Measurements from ENCODE around the gene TTYH2.
"Not testable (repeated sequence)": the region's sequence is repeated elsewhere in the genome, so short reads cannot be mapped to it uniquely, and the experiment has no call there.

Gene TTYH2

DNA sequence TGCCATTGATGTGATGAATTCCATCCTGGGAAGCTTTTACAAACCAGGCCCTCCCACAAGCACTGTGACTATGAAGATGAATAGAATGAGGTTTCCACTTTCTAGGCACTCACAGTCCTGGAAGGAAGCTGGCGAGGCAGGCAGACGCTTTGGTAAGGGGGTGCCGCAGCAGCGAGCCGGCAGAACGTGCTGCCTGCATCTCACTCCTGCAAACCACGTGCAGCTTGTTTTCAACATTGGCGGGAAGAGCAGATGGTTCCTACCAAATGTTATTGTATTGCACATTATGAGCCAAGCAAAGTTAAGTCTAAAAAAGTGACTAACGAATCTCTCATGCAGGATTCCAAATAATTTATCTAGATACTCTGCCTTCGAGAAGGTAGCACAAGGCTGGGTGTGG lies 57.0 kb downstream of the TTYH2 start:
- no peak for DNase-seq

DNA sequence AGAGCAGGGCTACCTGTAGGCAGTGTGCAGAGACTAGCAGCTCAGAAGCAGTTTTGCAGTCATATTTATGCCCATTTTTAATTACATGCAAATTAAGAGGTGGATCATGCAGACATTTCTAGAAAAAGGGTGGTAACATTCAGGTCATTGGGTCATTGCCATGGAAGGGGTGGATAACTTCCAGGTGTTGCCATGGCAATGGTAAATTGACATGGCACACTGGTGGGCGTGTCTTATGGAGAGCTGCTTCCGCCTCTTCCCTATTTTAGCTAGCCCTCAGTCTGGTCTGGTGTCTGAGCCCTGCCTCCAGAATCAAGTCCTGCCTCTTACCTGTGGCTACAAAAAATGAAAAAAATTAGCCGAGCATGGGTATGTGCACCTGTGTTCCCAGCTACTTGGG lies 57.9 kb downstream of the TTYH2 start:
- no peak for DNase-seq

DNA sequence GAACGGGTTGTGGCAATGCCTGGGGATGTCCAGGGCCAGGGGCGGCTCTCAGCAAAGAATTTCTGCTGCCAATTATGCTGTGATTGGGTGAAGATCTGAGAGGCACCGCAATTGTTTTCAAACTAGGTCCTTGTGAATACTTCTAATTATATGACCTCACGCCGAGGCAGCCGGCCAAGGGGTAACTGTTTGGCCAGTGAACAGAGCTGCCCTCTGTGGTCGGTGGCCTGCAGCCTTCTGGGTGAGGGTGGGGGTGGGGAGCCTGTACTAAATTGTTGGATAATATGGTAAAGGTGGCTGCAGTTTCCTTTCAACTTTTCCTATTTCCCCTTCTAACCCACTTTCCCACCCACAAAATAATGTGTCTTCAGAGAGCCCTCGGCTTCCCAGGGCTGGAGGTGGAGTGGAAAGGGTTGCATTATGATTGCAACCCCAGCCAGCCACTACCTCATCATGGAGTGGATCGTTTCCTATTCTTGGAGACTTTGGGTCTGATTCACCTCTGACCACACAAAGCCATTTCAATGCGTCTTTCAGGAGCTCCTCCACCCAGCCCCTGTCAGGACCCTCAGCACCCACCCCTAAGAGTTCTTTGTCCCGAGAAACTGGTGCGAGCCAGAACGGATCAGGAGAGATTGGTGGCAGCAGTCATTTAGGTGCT lies 58.7 kb downstream of the TTYH2 start:
- no peak for DNase-seq

DNA sequence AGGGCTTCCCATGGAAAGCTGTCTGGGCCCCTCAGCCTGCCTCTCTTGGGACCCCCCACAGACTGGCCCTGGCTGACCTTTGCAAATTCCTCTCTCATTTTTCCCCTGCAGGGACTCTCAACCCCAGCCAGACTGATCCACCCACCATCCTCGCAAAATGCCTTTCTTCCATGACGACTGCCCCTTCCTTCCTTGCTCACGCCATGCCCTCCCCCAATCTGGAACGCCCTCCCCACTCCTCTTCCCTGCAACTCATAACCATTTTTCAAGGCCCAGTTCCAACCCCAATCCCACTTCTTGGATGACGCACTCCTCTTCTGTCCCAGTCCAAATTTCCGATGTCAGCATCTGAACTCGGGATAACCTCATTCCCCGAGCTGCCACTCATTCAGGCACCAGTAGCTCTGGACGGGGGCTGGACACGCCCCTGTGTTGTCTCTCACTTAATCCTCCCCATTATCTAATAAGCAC lies 59.4 kb downstream of the TTYH2 start:
- DNase-seq = no peak

DNA sequence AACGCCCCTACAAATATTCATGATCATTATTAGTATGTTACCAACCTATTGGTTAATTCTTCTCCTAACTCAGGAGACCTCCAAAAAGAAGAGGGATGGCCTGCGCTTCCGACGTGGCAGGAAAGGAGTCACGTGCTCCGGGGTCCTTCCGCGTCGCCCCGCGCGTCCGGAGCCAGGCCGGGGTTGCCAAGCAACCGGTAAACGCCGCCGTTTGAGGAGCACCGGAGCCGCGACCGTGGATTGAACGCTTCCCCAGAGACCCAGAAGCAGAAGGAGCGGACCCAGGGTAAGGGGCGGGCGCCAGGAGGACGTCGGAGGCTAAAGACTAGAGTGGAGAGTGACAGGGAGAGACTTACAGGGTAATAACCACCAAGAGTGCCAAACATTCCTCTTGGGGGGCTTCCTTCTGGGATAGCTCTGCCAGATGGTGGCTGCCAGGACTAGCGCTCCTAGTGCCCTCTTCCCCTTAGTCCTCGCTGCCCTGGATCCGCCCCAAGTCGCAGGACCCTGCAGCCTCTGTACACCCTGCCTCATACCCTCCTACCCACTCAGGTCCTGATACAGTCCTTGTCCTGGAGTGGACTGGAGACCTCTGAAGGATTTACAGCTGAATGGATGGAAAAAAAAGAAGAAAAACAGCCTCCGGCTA lies 60.8 kb downstream of the TTYH2 start, which contains the start of gene DNAI2:
Gene DNAI2, plus strand, starts transcription at position 175 of the 649 bp plus-strand sequence. CDS start 7,584 bp downstream, outside the sequence.
- DNase-seq = peak; percentile 50

DNA sequence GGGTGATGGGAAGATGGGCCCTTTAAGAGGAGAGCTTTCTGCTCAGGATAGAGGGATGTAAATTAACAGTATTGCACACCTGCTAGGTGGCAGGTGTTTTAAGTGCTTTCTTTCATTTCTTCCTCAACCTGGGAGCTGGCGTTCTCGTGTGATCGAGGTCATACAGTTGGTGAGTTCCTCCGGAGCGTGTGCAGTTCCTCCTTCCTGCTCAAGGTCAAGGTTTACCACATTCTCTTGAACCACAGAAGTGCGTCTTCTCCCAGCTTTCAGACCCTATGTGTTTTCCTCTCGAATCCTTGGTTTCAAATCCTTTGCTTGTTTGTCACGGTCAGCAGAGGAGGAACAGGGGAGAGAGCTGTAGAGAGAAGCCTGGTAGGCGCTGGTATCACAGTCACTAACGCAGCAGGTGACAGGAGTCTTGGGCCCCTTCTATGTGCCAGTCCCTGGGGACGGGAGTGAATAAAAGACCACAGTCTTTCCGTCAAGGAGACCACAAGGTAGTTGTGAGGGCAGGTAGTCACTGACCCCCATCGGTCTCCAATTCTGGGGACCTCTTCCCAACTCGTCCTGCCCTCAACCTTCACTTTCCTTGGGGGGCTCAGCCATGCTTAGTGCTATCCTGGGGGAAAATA lies 61.5 kb downstream of the TTYH2 start:
- no peak for DNase-seq

DNA sequence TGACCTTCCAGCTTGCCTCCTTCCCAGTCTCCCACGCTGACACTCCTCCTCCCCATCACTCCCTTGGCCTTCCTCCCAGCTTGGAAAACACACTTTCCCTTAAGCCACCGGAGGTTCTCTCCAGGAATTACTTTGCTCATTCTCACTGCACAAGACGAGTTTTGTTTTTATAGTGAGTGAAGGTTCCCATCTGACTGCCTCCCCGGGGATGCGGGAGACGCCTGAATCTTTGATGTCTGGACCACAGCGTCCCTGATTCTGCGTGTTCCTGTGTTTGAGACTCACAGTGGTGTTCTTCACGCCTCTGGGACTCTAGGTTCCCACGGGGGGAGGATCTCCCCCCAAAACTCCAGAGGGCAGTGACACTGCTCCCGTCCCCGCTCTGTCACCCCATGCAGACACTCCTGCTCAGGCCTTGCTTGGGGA lies 62.7 kb downstream of the TTYH2 start:
- DNase-seq = no peak

DNA sequence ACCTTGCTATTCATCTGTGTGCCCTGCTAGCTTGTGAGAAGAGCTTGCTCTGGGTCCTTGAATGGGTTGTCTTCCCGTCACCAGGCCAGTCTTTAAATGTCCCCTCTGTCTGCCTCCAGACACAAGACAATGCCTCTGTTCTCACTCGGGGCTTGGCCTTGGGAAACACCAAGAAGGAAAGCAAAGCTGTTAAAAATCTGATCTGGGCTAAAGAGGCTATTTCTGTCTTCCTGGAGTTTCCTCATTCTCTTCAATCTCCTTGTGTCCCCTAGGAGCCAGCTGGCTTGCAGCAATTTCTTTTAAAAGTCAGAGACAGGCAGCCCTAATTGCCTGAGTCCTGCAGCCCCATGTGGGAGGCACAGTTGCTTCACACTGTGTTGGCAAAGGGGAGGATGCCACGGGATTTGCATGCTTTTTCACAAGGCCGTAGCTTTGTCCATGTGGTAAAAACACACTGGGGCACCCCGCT lies 63.2 kb downstream of the TTYH2 start:
- no peak for DNase-seq

DNA sequence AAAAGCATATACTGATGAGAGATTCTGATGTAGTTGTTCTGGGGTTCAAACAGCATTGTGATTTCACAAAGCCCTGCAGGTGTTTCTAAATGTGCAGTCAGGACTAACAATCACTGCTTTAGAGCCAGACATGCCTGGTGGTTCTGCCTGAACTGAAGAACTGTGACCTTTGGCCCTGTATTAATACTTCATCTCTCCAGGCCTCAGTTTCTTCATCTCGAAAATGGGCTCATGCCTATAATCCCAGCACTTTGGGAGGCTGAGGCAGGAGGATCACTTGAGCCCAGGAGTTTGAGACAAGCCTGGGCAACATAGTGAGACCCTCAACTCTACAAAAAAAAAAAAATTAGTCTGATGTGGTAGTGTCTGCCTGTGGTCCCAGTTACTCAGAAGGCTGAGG lies 64.6 kb downstream of the TTYH2 start:
- DNase-seq = no peak

DNA sequence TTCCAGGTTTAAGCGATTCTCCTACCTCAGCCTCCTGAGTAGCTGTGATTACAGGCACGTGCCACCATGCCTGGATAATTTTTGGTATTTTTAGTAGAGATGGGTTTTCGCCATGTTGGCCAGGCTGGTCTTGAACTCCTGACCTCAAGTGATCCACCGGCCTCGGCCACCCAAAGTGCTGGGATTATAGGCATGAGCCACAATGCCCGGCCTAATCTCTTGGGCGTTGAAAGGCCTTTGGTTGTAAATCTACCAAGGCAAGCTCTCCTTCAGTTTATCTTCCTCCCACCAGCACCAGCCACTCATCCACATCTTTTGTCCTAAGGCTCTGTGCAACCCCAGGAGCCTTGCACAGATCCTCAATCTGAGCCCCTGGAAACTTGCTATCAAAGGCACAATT lies 66.2 kb downstream of the TTYH2 start:
- DNase-seq = not testable (repeated sequence)

DNA sequence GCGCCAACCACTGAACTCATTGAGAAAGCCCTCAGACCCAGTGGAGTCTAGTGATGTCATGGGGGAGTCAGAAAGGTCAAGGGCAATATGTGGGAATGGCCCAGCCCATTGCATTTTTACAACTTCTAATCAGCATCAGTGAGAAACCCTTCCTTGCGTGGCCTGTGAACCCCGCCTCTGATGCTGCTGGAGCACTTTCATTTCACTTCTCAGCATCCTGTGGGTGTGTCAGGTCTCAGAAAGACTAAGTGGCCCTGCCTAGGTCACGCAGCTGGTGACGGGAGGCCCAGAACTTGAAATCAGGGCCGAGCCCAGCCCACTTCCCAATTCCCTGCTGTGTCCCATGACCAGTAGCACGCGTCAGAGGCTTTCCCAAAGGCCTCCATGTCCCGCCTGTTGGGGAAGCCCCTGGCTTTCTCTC lies 66.7 kb downstream of the TTYH2 start:
- DNase-seq = peak; percentile 84

DNA sequence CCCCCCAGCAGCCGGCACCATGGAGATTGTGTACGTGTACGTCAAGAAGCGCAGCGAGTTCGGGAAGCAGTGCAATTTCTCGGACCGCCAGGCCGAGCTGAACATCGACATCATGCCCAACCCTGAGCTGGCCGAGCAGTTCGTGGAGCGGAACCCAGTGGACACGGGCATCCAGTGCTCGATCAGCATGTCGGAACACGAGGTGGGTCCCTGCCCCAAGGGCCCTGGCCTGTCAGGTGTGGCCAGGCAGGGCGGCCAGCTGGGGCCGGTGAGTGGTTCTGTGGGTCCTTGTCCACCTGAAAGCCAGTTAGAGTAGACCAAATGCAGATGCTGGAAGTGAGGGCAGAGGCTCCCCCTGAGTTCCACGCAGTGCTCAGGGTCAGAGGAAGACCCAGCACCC lies 68.4 kb downstream of the TTYH2 start:
- DNase-seq = no peak

DNA sequence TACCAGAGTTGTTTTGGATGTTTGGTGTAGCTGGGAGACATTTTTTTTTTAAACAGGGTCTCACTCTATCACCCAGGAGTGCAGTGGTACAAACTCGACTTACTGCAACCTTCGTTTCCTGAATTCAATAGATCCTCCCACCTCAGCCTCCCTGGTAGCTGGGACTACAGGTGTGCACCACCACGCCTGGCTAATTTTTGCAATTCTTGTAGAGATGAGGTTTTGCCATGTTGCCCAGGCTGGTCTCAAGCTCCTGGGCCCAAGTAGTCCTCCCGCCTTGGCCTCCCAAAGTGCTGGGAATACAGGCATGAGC lies 68.9 kb downstream of the TTYH2 start:
- not testable (repeated sequence) for DNase-seq

DNA sequence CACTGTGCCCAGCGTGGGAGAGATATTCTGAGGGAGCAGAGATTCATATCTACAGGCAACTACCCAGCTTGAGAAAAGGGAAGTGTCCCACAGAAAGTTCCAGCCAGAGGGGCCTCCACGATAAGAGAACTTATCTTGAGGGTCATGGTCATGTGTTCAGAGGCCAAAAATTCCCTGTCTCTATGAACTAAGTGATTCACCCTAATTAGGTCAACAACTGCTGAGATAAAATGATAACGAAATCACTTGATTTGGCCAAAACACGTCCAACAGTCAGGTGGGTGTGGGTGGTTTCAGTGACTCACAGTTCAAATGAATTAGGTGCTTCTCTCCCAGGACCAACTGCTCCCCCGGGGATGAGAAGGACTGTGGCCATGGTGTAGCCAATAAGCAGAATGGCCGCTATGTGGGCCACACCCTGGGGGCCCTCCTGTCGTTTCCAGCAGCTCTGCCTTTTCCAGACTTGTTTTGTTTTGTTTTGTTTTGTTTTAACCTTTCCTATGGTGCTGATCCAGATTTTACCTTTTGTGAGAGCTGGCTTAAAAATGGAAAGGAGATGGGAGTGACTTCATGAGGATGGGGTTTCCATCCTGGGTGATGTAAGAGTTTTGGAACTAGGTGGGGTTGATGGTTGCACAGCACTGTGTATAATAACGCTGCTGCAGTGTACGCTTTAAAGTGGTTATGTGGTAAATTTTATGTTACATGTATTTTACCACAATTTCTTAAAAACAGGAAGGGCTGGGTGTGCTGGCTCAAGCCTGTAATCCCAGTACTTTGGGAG lies 69.4 kb downstream of the TTYH2 start:
- peak; percentile 91 for DNase-seq

DNA sequence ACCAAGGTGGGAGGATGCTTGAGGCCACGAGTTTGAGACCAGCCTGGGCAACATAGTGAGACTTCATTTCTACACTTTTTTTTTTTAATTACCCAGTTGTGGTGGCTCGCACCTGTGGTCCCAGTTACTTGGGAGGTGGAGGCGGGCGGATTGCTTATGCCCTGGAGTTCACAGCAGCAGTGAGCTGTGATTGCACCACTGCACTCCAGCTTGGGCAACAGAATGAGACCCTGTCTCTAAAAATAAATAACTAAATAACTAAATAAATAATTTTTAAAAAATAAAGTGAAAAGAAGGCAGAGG lies 70.0 kb downstream of the TTYH2 start:
- no peak for DNase-seq

DNA sequence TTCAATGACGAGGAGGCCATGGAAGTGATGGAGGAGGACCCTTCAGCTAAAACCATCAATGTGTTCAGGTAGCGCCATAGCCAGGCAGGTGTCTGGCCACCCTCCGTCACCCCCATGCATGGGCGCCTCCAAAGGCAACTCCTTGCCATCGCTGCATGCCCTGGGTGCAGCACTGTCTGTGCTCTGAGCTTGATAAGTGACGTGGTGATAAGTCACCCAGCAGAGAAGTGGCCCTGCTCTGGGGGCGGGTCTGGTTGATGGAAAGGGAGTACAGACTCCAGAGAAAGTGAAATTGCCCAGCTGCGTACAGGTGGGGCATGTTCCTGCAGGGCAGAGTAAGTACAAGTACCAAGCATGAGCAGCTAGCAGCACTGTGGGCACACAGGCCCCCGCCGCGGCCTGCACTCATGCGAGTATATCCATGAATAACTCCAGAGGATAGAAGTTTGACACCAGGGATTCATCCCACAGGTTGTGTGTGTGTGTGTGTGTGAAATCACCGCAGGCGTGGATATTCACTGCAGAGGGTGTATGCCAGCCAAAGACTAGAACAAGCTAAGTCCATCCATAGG lies 73.7 kb downstream of the TTYH2 start:
- no peak for DNase-seq

DNA sequence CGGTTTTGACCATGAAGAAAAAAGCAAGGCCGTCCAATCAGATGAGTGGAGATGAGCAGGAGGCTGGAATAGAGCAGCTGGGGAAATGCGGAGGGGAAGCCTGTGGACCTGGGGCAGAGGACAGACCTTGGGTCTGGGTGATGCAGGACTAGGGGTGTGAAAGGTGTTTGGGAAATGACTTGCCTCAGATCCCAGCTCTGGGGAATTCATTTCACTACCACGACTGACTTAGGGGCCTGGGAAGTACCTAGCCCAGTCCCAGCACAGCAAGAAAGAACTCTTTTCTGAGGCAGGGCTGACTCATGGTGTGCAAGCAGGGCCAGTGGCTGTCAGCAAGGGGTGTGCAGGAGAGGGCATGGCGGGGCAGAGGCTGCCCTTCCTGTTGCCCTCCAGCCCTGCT lies 75.4 kb downstream of the TTYH2 start:
- no peak for DNase-seq

DNA sequence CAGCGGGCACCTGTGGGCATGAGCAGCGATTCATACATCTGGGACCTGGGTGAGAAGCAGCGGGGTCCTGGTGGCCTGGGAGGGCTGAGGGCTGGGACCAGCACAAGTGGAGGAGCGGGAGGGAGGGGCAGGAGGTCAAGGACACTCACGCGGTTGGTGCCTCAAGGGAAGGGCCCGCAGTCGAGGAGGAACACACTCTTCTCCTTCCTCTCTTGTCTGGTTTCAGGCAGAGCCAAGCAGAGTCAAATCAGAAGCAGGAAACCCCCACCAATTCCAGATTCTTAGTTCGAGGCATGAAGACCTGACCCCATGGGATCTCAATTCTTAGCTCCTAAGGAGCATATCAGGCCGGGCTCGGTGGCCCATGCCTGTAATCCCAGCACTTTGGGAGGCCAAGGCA lies 76.3 kb downstream of the TTYH2 start:
- no peak for DNase-seq

DNA sequence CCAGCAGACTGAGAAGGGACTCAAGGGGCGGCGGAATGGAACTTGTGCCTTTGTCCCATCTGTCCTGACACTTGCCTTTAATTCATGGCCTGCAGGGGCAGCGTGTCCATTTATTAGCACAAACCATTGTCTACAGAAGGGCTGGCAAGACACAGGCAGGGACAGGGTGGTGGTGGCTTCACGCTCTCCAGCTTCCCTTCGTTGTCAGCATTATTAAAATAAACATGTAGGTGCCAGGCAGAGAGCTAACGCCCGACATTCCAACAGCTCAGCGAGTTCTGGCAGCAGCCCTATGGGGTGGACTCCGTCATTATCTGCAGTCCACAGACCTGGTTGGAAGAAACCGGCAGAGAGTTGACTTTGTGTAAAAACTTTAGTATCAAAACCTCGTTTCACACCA lies 77.0 kb downstream of the TTYH2 start:
- no peak for DNase-seq

DNA sequence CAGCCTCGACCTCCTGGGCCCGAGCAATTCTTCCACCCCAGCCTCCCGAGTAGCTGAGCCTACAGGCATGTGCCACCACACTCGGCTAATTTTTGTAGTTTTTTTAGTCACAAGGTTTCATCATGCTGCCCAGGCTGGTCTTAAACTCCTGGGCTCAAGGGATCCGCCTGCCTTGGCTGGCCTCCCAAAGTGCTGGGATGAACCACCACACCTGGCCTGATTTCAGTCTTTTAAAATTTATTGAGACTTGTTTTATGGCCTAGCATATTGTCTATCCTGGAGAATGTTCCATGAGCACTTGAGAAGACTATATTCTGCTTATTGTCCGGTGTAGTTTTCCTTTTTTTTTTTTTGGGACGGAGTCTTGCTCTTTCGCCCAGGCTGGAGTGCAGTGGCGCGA lies 79.1 kb downstream of the TTYH2 start:
- no peak for DNase-seq

DNA sequence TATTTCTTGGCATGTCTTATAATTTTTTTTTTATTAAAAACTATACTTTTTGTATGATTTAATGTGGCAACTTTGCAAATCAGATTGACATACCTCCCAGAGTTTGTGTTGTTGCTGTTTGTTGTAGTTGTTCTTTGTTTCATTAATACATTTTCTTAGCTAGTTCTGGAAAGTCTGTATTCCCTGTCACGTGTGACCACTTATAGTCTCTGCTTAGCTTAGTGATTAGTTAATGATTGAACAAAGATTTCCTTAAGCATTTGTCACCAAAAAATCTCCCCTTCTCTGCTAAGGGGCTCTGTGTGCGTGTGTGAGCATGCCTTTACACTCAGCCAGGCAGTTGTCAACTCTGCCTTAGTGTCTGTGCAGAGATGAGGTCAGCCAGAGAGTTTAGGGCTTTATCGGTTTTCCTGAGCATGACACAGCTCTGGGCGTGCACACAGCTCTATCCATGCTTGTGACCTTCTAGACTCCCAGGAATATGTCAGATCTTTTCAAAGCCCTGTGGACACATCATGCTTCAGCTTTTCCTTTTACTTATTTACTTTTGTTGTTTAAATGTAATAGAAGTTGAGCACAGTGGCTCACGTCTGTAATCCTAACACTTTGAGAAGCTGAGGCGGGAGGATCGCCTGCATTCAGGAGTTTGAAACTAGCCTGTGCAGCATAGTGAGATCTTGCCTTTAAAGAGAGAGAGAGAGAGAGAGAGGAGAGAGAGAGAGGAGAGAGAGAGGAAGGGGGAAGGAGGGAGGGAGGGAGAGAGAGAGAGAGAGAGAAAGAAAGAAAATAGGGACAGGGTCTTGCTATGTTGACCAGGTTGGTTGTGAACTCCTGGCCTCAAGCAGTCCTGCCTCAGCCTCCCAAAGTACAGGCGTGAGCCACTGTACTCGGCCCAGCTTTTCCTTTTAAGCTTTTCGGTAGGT lies 82.5 kb downstream of the TTYH2 start:
- no peak for DNase-seq

DNA sequence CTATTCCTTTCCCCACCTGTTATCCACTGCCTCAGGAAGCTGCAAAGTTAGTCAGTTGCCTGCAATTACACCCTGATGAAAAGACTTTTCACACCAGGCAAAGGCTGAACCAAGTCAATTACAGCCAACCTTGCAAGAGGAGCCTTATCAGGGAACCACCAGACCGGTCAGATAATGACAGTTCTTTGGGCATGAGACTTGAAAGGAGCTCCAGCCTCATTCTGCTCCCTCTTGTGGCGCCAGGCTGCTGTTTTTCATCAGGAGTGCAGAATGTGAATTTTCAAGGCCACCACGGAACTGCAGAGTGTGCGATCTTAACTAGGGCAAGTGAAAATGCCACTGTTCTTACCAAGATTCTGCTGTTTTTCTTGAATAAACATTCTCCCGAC lies 83.2 kb downstream of the TTYH2 start:
- peak; percentile 61 for DNase-seq

Data from CD4-positive, alpha-beta T cell treated with Interleukin-4 for 4 hours (primary cell).